WTC11 (cell line): ENCODE results near the gene CACNA1H. TPM values are rescaled to one million over a fixed set of nuclear protein-coding genes. Genes with fewer than 3 reads are reported as not detected.

Experiments used
- ATAC-seq: fragments of 200-7000 bp; cut with Tn5 transposase; 2 replicates; pipeline ENCODE4 v1.10.0; 2021; ENCODE audit warnings: mild to moderate bottlenecking, moderate library complexity
- CTCF ChIA-PET: fragments of 300-600 bp; sonication (Branson Sonifier 250); formaldehyde crosslinking; loops from one replicate; lab custom pipeline; 2021; ENCODE audit warnings: antibody characterized with exemption; lab: Charles Lee
- POLR2A ChIA-PET: fragments of 350-600 bp; sonication (Branson Sonifier 250); formaldehyde crosslinking; loops from one replicate; lab custom pipeline; 2021; ENCODE audit warnings: antibody characterized with exemption; lab: Charles Lee
- DNase-seq: peaks from one replicate; pipeline ENCODE4 v3.0.0; 2021; ENCODE audit warnings: low spot score
- H3K27ac Mint-ChIP-seq: 2 replicates; pipeline ENCODE4 v1.8.0; 2021; ENCODE audit warnings: mixed read lengths
- H3K27me3 Mint-ChIP-seq: 2 replicates; pipeline ENCODE4 v1.8.0; 2021; ENCODE audit warnings: low read depth, mild to moderate bottlenecking, moderate library complexity, mixed read lengths
- H3K36me3 Mint-ChIP-seq: 2 replicates; pipeline ENCODE4 v1.8.0; 2021; ENCODE audit warnings: mixed read lengths
- H3K4me1 Mint-ChIP-seq: 2 replicates; pipeline ENCODE4 v1.8.0; 2022; ENCODE audit warnings: mixed read lengths
- H3K4me3 Mint-ChIP-seq: 2 replicates; pipeline ENCODE4 v1.8.0; 2021; ENCODE audit warnings: mild to moderate bottlenecking, moderate library complexity, mixed read lengths
- H3K9me3 Mint-ChIP-seq: 2 replicates; pipeline ENCODE4 v1.8.0; 2021; ENCODE audit warnings: mixed read lengths
- ARID4B ChIP-seq: sonication (generic); formaldehyde crosslinking; IDR thresholded peaks from 2 replicates; pipeline ENCODE4 v1.8.0; 2023; ENCODE audit warnings: missing genetic modification reagents, mild to moderate bottlenecking, borderline replicate concordance
- ATF1 ChIP-seq: sonication (generic); formaldehyde crosslinking; IDR thresholded peaks from 2 replicates; pipeline ENCODE4 v1.8.1; 2023; ENCODE audit warnings: mild to moderate bottlenecking, moderate library complexity, missing genetic modification reagents
- E2F1 ChIP-seq: sonication (generic); formaldehyde crosslinking; IDR thresholded peaks from 2 replicates; pipeline ENCODE4 v1.8.0; 2022; ENCODE audit warnings: mild to moderate bottlenecking, missing genetic modification reagents
- E2F4 ChIP-seq: sonication (generic); formaldehyde crosslinking; IDR thresholded peaks from 2 replicates; pipeline ENCODE4 v1.8.1; 2022; ENCODE audit warnings: low read depth, mild to moderate bottlenecking, moderate library complexity, missing genetic modification reagents, borderline replicate concordance
- ELF4 ChIP-seq: sonication (generic); formaldehyde crosslinking; IDR thresholded peaks from 2 replicates; pipeline ENCODE4 v1.8.1; 2022; ENCODE audit warnings: low read depth, mild to moderate bottlenecking, moderate library complexity, missing genetic modification reagents
- ERG ChIP-seq: fragments of 250-450 bp; sonication (Bioruptor Pico); IDR thresholded peaks from 2 replicates; pipeline ENCODE4 v1.8.0; 2021; ENCODE audit warnings: mild to moderate bottlenecking
- ETV6 ChIP-seq: sonication (generic); formaldehyde crosslinking; IDR thresholded peaks from 2 replicates; pipeline ENCODE4 v1.8.1; 2022; ENCODE audit warnings: mild to moderate bottlenecking, missing genetic modification reagents
- FOXK1 ChIP-seq: sonication (generic); formaldehyde crosslinking; IDR thresholded peaks from 2 replicates; pipeline ENCODE4 v1.8.0; 2022; ENCODE audit warnings: mild to moderate bottlenecking, moderate library complexity, missing genetic modification reagents
- FOXP1 ChIP-seq: sonication (generic); formaldehyde crosslinking; IDR thresholded peaks from 2 replicates; pipeline ENCODE4 v1.8.0; 2022; ENCODE audit warnings: missing genetic modification reagents, mild to moderate bottlenecking, moderate library complexity, borderline replicate concordance
- HMGA2 ChIP-seq: fragments of 250-450 bp; sonication (Bioruptor Pico); IDR thresholded peaks from 2 replicates; pipeline ENCODE4 v1.4.0; 2021; ENCODE audit warnings: mild to moderate bottlenecking, moderate library complexity
- IRF2 ChIP-seq: sonication (generic); formaldehyde crosslinking; IDR thresholded peaks from 2 replicates; pipeline ENCODE4 v1.8.0; 2022; ENCODE audit warnings: low read depth, missing genetic modification reagents, borderline replicate concordance
- MLX ChIP-seq: sonication (generic); formaldehyde crosslinking; IDR thresholded peaks from 2 replicates; pipeline ENCODE4 v1.8.1; 2023; ENCODE audit warnings: mild to moderate bottlenecking, missing genetic modification reagents, moderate library complexity
- NFYB ChIP-seq: sonication (generic); formaldehyde crosslinking; conservative IDR thresholded peaks from 2 replicates; pipeline ENCODE4 v1.8.0; 2022; ENCODE audit warnings: low read depth, missing genetic modification reagents
- NR3C1 ChIP-seq: sonication (generic); formaldehyde crosslinking; conservative IDR thresholded peaks from 2 replicates; pipeline ENCODE4 v1.8.1; 2023; ENCODE audit warnings: low read depth, mild to moderate bottlenecking, missing genetic modification reagents
- PREB ChIP-seq: sonication (generic); formaldehyde crosslinking; IDR thresholded peaks from 2 replicates; pipeline ENCODE4 v1.8.1; 2022; ENCODE audit warnings: mild to moderate bottlenecking, missing genetic modification reagents, moderate library complexity, borderline replicate concordance
- ZMAT4 ChIP-seq: fragments of 250-450 bp; sonication (Bioruptor Pico); IDR thresholded peaks from 2 replicates; pipeline ENCODE4 v1.9.0; 2021; ENCODE audit warnings: mild to moderate bottlenecking
- ZNF232 ChIP-seq: sonication (generic); formaldehyde crosslinking; IDR thresholded peaks from 2 replicates; pipeline ENCODE4 v1.8.0; 2022; ENCODE audit warnings: mild to moderate bottlenecking, missing genetic modification reagents
- ZNF396 ChIP-seq: fragments of 250-450 bp; sonication (Bioruptor Pico); IDR thresholded peaks from 2 replicates; pipeline ENCODE4 v1.8.0; 2021; ENCODE audit warnings: mild to moderate bottlenecking, moderate library complexity, borderline replicate concordance
- ZNF423 ChIP-seq: fragments of 250-450 bp; sonication (Bioruptor Pico); IDR thresholded peaks from 2 replicates; pipeline ENCODE4 v2.1.2; 2022; ENCODE audit warnings: mild to moderate bottlenecking, moderate library complexity
- ZSCAN18 ChIP-seq: fragments of 250-450 bp; sonication (Bioruptor Pico); IDR thresholded peaks from 2 replicates; pipeline ENCODE4 v2.1.2; 2022; ENCODE audit warnings: mild to moderate bottlenecking, moderate library complexity
- total RNA-seq: library from RNA; stranded (reverse); gene quantifications from 3 replicates; pipeline ENCODE4 v1.2.3, GENCODE V29; 2021

The CACNA1H gene
- total RNA-seq, 1 experiment from 2014 or later: 38.0 TPM

GRCh38 chr16:1133810-1134520 is 18.9 kb upstream of the CACNA1H start (continued):
- no peak for TF ChIP-seq MLX (CRISPR knock-in tag)
- TF ChIP-seq ZNF396 (CRISPR knock-in tag): no peak
- TF ChIP-seq E2F4: no peak
- no peak for TF ChIP-seq FOXK1 (CRISPR knock-in tag)
- no peak for TF ChIP-seq ETV6 (CRISPR knock-in tag)
- TF ChIP-seq IRF2 (CRISPR knock-in tag): no peak
- no peak for TF ChIP-seq E2F1 (CRISPR knock-in tag)
- TF ChIP-seq ERG (CRISPR knock-in tag): no peak
- no peak for TF ChIP-seq ZMAT4 (CRISPR knock-in tag)

GRCh38 chr16:1134776-1135458 is 18.0 kb upstream of the CACNA1H start:
- ATAC-seq: no peak
- Mint-ChIP-seq H3K9me3 (no peaks in the 10 kb centered on the region), H3K4me1 (no peaks in the 10 kb centered on the region), H3K36me3 (no peaks in the 10 kb centered on the region), H3K27me3 (no peaks in the 10 kb centered on the region; the same call in 1 of the 2 replicates), H3K27ac (no peak overlapping the region), H3K4me3 (no peak overlapping the region)
- TF ChIP-seq PREB (CRISPR knock-in tag) (no peak), ZSCAN18 (CRISPR knock-in tag) (no peak), ELF4 (CRISPR knock-in tag) (no peak), NFYB (CRISPR knock-in tag) (no peak), ZNF423 (no peak), ZNF232 (no peak), ARID4B (CRISPR knock-in tag) (no peak), FOXP1 (no peak), ATF1 (no peak), HMGA2 (CRISPR knock-in tag) (no peak), NR3C1 (no peak)
- ChIA-PET CTCF (interaction anchor here (0.6 kb wide), 1 partner anchor 23 kb away, joined by 3 read pairs; no protein-coding TSS in a partner anchor), POLR2A (interaction anchor here (0.7 kb wide), 1 partner anchor 71 kb away, joined by 7 read pairs; no protein-coding TSS in a partner anchor)
- DNase-seq: no peak
